Fibroblast of skin of left quadriceps (primary cell): ENCODE data around the gene MYOZ3.

ENCODE experiments used
- DNase-seq, 2 experiments: peaks; one replicate each; pipeline ENCODE4 v3.0.0-alpha.2; 2013; ENCODE audit warnings: low read depth in 2 of 2

MYOZ3 gene

DNA sequence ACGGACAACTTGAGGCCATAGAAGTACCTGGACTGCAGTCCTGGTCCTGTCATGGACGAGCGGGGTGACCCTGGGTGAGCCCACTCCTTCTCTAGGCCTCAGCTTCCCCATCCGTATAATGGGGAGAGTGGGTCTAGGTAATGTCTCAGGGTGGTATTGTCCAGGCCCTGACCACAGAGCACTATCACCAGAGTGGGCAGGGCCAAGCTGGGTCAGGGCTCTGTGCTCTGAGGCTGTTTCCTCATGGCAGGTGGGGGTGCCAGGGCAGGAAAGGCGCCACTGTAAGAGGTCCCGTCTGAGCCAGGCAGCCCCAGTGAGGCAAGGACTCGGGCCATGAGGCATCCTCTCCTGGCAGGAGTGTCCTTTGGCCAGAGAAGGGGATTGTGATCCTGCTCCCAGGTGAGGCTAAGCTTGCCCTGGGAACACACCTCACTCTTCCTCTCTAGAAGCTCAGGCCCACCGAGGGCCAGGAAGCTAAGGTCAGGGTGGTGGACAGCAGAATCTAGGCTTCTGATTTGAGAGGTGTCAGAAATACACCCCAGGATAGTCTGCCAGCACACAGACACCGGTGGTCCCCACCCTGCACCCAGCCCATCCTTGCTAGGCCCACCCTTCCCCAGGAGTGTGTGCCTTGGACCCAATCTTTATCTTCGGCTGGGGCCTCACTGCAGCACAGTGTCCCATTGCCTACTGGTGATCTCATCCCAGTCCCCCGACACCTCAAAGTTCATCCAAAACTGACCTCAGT is 1.5 kb upstream of the MYOZ3 start:
- DNase-seq: no peak

DNA sequence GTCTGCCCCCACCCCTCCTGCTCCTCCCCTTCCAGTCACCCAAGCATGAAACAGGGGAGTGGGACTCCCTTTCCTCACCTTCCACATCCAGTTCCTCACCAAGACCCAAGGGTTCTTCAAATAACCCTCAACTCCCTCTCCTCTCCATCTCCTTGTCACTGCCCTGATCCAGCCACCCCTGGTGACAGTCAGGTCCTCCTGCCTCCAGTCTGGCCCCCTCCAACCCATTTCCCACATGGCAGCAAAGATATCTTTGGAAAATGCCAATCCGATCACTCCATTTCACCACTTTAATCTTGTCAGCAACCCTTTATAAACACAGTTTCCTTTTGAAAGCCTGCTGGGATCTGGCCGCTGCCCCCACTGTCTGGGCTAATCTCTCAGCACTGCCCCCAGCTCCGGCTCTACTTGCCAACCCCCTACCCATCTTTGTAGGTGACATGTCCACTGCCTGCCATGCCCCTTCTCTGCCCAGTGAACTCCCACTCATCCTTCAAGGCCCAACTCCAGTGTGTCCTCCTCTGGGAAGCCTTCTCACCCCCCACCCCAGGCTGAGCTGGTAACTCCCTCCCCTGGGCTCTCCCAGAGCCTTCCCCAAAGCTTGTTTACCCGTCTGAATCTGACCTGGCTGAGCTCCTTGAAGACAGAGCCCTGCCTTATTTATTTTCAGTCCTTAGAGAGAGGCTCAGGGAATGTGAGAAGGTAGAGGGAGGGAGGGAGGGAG is 781 bp upstream of the MYOZ3 start:
- DNase-seq: no peak

DNA sequence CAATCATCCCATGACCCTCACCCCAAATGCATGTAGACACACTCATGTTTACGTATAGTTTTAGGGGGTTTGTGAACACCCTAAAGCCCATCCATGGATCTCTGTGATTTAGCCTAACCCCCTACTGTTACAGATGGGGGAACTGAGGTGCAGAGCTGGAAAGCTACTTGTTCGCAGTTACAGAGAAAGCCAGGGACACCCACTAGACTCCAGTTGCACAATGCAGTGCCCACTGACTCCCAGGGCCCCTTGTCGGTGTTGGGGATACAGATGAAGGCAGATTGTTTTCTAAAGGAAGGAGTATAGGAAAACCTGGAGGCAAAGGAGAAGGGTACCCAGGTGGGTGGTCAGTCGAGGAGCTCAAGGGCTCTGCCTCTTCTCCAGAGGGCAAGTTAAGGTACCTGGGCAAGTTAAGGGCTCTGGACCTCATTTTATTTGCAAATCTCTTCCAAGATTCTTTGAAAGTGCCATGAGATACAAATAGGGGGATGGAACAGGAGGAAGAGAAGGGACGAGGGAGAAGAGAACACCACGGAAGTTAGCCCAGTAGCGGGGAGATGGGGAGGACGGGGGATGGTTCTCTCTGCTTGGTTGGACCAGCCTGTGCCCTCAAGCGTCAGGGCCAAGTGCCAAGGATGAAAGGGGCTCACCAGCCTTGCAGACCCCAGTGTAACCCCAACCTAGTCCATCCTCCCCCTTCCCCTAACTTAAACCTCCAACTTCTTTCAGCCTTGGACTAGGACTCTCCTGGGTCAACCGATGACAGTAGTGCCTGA is 958 bp downstream of the MYOZ3 start:
- no peak for DNase-seq

DNA sequence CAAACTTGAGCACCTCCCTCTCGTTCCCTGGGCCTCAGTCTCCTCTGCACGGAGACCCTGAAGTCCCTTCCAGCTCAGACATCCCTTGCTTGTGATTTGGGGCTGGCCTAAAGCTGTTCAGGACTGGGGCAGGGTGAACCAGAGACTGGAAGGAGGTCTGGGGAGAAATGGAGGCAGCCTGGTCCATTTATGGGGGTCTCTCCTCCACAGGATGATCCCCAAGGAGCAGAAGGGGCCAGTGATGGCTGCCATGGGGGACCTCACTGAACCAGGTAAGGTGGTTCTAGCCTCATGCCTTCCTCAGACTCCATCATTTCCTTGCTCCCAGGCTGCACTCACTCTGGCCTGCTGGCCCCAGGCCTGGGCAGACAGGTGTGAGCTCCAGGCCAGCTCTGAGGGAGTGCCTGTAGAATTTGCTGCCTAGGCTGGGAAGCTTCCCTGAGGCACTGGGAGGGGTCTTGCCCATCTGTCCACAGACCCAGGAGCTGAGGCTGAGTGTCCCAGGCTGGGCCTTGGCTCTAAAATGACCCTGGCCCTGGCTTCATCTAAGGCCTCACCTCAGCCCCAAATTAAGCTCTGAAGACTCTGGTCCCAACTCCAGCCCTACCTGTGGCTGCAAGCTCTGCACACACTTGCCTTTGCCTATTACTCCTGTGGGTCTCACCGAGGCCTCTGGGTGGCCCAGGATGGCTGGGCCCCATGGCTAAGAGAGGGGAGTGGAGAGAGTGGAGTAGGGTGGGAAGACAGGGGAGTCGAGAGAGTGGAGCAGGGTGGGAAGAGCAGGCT is 1.9 kb downstream of the MYOZ3 start:
- DNase-seq: no peak

DNA sequence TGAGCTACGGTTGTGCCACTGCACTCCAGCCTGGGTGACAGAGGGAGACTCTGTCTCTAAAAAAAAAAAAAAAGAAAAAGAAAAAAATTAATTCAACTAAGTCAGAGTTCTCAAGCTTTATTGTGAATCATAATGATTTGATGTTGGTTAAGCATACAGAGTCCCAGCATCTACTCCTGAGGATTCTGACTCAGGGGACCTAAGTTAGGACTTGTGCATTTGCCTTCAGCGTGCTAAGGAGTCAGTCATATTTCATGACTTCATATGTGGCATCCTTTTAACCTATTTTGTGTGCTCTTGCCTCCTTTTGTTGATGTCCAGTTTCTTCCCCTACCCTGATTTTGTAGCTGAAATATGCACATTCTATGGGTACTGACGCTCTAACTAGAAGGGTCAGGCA is 2.9 kb downstream of the MYOZ3 start:
- DNase-seq: no peak

DNA sequence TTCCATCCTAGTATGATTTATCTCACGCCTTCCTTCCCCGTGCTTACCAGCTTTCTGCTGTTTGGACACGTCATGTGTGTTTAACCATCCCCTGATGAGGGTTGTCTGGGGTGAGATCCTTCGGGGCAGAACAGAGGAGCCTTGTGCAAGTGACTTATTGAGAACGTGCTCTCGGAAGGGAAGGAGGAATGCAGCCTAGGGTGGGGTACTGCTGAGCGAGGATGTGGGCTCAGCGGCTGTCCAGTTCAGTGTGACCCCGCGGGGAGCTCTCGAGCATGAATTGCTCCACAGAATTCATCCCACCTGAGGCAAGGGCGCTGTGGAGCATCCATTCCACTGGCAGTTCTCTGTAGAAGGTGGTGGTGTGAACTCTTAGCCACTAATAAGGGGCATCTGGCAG is 4.0 kb downstream of the MYOZ3 start:
- DNase-seq: peak in 1 of 2 experiments; percentile 27

DNA sequence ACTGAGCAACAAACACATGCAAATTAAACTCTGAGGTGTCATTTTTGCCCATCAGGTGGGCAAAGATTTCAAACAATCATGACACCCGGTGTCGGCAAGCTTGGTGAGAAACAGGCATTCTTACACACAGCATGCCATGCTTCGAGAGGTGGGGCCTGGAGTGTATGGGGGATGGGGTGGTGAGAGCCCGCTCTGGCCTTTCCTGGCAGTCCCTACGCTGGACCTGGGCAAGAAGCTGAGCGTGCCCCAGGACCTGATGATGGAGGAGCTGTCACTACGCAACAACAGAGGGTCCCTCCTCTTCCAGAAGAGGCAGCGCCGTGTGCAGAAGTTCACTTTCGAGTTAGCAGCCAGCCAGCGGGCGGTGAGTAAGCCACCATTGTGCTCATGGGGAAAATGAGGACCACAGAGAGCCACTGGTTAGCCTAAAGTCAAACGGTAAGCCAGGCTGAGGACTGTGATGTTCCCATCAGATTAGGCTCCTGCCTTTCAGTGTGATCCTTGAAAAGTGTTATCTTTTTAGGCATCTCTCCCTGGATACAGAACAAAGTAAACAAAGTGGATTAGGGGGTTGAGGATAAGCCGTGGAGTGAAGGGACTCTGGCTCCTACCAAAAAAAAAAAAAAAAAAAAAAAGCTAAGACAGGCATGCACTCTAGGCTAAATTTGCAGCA is 9.4 kb downstream of the MYOZ3 start:
- DNase-seq: no peak

DNA sequence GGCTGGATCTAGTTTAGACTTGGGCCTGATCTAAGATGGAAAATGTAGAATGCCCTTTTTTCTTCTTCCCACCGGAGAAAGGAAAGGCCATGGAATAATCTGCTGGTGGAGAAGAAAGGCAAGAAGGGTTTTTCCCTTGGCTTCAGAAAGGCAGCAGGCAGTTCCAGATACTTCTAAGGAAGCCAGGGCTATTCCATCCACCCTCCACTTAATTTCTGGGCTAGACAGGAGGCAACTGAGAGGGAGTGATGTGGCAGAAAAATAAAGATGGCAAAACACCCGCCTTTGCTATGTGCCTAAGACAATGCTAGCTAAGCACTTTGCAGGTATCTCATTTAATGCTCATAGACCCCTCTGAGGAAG is 9.9 kb downstream of the MYOZ3 start:
- DNase-seq: no peak

DNA sequence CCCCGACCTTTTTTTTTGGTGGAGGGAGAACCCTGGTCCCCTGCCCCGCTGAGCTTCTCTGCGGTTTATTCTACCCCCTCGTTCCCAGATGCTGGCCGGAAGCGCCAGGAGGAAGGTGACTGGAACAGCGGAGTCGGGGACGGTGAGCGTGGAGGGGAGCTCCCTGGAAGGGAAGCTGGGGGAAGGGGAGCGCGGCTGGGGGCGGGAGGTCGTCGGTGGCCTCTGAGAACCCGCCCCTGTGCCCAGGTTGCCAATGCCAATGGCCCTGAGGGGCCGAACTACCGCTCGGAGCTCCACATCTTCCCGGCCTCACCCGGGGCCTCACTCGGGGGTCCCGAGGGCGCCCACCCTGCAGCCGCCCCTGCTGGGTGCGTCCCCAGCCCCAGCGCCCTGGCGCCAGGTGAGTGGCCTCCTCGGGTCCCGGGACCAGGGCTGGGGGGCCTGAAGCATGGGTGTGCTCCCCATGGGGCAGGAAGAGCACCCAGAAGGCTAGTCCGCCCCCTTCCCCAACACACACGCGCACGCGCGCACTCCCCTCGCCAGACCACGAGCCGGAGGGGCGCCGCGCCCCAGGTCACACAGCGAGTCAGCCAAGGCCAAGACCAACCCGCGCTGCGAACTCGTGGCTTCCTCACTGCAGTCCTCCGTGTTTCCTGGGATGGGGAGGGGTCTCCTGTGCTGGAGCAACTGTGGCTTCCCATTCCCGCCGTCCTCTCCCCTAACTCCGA is 10.6 kb downstream of the MYOZ3 start:
- no peak for DNase-seq

DNA sequence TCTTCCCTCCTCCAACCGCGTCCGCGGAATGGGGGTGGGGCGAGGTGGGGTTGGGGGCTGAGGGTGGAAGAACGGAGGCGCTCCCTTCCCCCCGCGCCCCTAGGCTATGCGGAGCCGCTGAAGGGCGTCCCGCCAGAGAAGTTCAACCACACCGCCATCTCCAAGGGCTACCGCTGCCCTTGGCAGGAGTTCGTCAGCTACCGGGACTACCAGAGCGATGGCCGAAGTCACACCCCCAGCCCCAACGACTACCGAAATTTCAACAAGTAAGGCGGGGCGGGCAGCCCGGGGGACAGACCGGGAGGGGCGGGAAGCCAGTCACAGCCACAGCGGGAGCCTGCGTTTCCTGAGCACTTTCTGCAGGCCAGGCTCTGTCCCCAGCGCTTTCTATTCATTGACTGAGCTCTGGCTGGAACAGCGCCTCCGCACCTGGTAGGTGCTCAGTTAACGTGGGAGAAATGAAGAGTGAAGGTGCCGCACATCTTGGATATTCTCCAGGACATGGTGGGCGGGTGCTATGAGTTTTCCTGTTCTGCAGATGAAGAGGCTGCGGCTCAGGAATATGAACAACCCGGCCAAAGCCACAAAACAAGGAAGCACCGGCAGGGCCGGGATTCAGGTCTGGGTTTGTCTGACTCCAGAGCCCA is 11.3 kb downstream of the MYOZ3 start:
- no peak for DNase-seq

DNA sequence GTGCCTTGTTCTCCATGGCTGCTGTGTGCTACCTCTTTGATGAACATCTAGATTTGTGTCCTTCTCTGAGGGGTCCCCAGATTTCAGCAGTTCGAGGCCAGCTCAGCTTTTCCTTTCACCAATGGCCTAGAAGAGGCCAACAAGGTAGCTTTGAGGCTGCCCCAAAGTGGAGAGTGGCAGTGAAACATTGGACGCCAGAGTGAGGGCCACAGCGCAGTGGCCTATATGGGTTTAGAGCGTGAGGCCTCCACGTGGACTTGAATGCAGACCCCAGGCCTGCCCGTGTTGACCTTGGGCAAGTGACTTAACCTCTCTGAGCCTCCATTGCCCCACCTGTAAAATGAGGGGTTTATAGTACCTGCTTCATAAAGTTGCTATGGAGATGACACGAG is 11.8 kb downstream of the MYOZ3 start:
- no peak for DNase-seq

DNA sequence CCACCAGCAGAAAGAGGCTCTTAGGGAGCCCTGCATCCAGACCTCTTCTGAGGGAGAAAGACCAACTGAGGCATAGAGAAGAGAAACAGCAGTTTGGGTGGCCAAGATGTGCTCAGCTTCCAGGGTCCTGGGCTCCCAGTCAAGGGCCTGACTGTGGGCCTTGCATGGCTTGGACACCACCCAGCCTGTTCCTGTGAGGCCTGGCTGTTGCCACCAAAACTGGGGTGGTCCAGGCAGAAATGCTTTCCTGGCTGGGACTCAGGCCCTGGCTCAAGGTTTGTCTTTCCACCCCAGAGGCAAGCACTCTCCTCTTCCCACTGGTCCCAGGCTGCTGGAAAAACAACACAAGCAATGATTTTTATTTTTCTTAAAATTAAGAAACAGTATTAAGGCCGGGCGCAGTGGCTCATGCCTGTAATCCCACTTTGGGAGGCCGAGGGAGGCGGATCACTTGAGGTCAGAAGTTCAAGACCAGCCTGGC is 13.3 kb downstream of the MYOZ3 start:
- no peak for DNase-seq

DNA sequence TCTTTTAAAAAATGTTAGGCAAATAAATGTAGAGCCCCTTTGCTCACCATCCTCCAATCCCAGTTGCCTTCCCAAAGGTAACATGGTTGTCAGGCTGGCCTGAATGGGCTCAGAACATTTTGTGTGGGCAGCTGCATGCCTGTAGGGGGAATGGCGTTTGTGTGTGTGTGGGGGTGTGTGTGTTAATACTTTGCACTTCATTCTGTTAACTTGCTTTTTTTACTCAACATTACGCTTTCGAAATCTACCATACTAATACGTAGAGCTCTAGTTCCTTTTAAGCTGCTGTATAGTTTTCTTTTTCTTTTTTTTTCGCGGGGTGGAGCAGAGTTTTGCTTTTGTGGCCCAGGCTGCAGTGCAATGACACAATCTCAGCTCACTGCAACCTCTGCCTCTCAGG is 14.0 kb downstream of the MYOZ3 start:
- DNase-seq: no peak

DNA sequence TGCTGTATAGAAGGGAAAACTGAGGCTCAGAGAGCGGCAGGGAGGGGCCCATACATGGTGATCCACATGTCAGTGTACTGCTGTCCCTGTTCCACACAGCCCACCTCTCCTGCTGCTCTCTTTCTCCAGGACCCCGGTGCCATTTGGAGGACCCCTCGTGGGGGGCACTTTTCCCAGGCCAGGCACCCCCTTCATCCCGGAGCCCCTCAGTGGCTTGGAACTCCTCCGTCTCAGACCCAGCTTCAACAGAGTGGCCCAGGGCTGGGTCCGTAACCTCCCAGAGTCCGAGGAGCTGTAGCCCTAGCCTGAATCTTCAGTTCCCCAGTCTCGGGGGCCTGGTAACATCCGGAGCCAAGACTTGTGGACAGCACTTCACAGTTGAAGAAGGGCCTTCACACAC is 15.5 kb downstream of the MYOZ3 start:
- DNase-seq: no peak

DNA sequence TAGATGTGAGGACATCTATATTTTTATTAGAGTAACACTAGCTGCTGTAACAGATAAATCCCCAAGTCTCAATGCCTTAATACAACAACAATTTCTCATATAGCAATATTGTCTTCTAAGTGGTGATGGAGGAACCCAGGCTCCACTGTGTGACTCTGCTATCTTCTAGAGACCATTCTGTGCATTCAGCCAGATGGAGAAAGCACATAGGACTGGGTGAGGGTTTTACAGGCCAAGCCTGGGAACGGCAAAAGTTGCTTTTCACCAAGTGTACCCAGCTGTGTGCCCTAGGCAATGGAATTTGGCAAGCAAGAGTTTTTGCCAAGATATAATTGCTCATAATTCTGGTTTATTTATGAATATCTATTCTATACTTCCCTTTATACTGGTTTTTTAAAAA is 28.1 kb downstream of the MYOZ3 start:
- no peak for DNase-seq

DNA sequence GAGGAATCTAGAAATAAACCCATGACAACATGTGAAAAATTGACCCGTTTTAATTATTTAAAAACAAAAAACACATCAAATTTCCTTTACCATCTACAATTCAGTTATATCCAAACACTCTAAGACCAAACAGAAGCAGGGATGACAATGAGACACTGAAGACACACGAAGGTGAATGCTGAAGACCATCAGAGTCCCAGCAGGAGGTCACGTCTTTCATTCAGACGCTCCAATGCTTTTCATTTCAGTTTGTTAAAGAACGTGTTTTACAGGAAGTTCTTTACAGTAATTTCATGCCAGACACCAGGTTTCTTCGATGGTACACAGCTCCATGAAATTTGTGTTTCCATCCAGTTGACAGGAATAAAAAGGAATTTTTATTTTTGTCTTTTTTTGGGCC is 29.7 kb downstream of the MYOZ3 start:
- DNase-seq: no peak

DNA sequence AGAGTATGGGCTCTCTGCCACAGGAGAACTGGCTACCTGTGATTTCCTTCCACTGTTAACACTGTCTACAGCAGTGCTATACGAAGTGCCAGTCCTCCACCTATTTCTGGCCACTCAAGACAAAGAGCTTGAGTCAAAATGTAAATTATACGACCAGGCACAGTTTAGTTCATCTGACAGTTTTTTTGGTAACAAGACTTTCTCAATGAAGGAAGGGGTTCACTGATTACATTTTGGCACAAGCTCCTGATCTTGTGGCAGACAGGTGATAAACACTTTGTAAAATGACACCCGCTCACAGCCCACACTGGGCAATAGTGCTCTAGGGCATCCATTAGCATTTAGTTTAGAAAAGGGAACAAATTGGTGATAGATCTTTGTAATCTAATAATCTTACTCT is 31.2 kb downstream of the MYOZ3 start:
- no peak for DNase-seq

DNA sequence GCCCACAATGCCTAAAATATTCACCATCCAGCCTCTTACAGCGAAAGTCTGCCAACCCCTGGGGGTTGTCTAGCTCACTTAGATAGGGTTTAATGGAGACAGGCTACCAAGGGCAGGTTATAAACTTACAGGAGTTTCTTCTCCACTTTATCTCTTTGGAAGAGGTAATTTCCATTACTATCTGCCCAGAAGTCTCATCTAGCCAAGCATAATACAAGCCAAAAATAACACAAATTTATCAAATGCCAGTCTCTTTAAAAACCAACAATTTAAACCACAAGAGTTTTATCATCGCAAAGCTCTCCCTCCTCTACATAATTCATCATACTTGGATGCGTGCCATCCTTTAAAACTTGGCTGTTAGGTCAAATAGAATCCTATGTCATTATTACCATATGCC is 33.6 kb downstream of the MYOZ3 start:
- peak in 1 of 2 experiments; percentile 28 for DNase-seq

DNA sequence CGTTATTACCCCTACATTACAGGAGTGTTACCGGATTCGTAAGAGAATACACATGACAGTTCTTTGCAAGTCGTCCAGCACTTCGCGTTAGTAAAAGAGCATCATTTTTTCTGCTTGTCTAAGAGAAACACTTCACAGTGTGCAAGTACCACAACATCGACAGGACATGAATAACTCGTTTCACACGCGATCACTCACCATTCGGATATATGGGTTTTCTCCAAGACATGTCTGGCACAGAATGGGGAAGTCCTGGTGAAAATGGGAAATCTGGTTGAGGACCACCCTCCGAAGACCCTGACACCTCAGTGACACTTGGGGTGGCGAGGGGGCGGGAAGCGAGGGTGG is 39.2 kb downstream of the MYOZ3 start:
- no peak for DNase-seq
